ENCODE measurements around the gene TMEM191C.
"Not testable (repeated sequence)": the region's sequence is repeated elsewhere in the genome, so short reads cannot be mapped to it uniquely, and the experiment has no call there.

The TMEM191C gene

GRCh38 chr22:21467337-21468193 is at the start of gene TMEM191C:
TMEM191C (plus strand) TSS chr22:21467387; CDS start chr22:21467460, 73 bp downstream.
- peak within 1 kb of the TSS; percentile 40 for H3K4me3 ChIP-seq (ENCODE audit: low read length)
- H3K4me1 ChIP-seq (ENCODE audit: control insufficient read depth, insufficient read depth, low read length); H3K27ac ChIP-seq (ENCODE audit: low read depth, low read length); H3K27me3 ChIP-seq (ENCODE audit: control insufficient read depth, insufficient read depth, low read length); H3K9ac ChIP-seq (ENCODE audit: low read length); H3K36me3 ChIP-seq (ENCODE audit: control insufficient read depth, insufficient read depth, low read length): not testable (repeated sequence)

- H3K4me1 ChIP-seq (ENCODE audit: control insufficient read depth, insufficient read depth, low read length); H3K27ac ChIP-seq (ENCODE audit: low read depth, low read length); H3K4me3 ChIP-seq (ENCODE audit: low read length); H3K36me3 ChIP-seq (ENCODE audit: control insufficient read depth, insufficient read depth, low read length); H3K9ac ChIP-seq (ENCODE audit: low read length); H3K27me3 ChIP-seq (ENCODE audit: control insufficient read depth, insufficient read depth, low read length): not testable (repeated sequence)
Measured at GRCh38 chr22:21417853-21418252, 49.3 kb upstream of the TMEM191C start.

- not testable (repeated sequence) for H3K9ac ChIP-seq (ENCODE audit: low read length); H3K27ac ChIP-seq (ENCODE audit: low read depth, low read length); H3K27me3 ChIP-seq (ENCODE audit: control insufficient read depth, insufficient read depth, low read length); H3K4me3 ChIP-seq (ENCODE audit: low read length); H3K36me3 ChIP-seq (ENCODE audit: control insufficient read depth, insufficient read depth, low read length); H3K4me1 ChIP-seq (ENCODE audit: control insufficient read depth, insufficient read depth, low read length)
Measured at GRCh38 chr22:21418974-21419638, 48.1 kb upstream of the TMEM191C start.

GRCh38 chr22:21420180-21420763 is 46.9 kb upstream of the TMEM191C start:
- not testable (repeated sequence) for H3K27me3 ChIP-seq (ENCODE audit: control insufficient read depth, insufficient read depth, low read length); H3K4me1 ChIP-seq (ENCODE audit: control insufficient read depth, insufficient read depth, low read length); H3K9ac ChIP-seq (ENCODE audit: low read length); H3K36me3 ChIP-seq (ENCODE audit: control insufficient read depth, insufficient read depth, low read length); H3K27ac ChIP-seq (ENCODE audit: low read depth, low read length); H3K4me3 ChIP-seq (ENCODE audit: low read length)

GRCh38 chr22:21424084-21424709 is 43.0 kb upstream of the TMEM191C start:
- not testable (repeated sequence) for H3K36me3 ChIP-seq (ENCODE audit: control insufficient read depth, insufficient read depth, low read length); H3K27me3 ChIP-seq (ENCODE audit: control insufficient read depth, insufficient read depth, low read length); H3K4me3 ChIP-seq (ENCODE audit: low read length); H3K27ac ChIP-seq (ENCODE audit: low read depth, low read length); H3K4me1 ChIP-seq (ENCODE audit: control insufficient read depth, insufficient read depth, low read length); H3K9ac ChIP-seq (ENCODE audit: low read length)

GRCh38 chr22:21434378-21435233 is 32.6 kb upstream of the TMEM191C start:
- not testable (repeated sequence) for H3K4me3 ChIP-seq (ENCODE audit: low read length); H3K36me3 ChIP-seq (ENCODE audit: control insufficient read depth, insufficient read depth, low read length); H3K27ac ChIP-seq (ENCODE audit: low read depth, low read length); H3K4me1 ChIP-seq (ENCODE audit: control insufficient read depth, insufficient read depth, low read length); H3K27me3 ChIP-seq (ENCODE audit: control insufficient read depth, insufficient read depth, low read length); H3K9ac ChIP-seq (ENCODE audit: low read length)

GRCh38 chr22:21435998-21436810 is 31.0 kb upstream of the TMEM191C start:
- H3K4me1 ChIP-seq (ENCODE audit: control insufficient read depth, insufficient read depth, low read length); H3K9ac ChIP-seq (ENCODE audit: low read length); H3K27ac ChIP-seq (ENCODE audit: low read depth, low read length); H3K36me3 ChIP-seq (ENCODE audit: control insufficient read depth, insufficient read depth, low read length); H3K4me3 ChIP-seq (ENCODE audit: low read length); H3K27me3 ChIP-seq (ENCODE audit: control insufficient read depth, insufficient read depth, low read length): not testable (repeated sequence)

- H3K27ac ChIP-seq (ENCODE audit: low read depth, low read length); H3K4me3 ChIP-seq (ENCODE audit: low read length); H3K9ac ChIP-seq (ENCODE audit: low read length); H3K27me3 ChIP-seq (ENCODE audit: control insufficient read depth, insufficient read depth, low read length); H3K36me3 ChIP-seq (ENCODE audit: control insufficient read depth, insufficient read depth, low read length); H3K4me1 ChIP-seq (ENCODE audit: control insufficient read depth, insufficient read depth, low read length): not testable (repeated sequence)
Measured at GRCh38 chr22:21438013-21438412, 29.2 kb upstream of the TMEM191C start.

- not testable (repeated sequence) for H3K4me3 ChIP-seq (ENCODE audit: low read length); H3K27me3 ChIP-seq (ENCODE audit: control insufficient read depth, insufficient read depth, low read length); H3K4me1 ChIP-seq (ENCODE audit: control insufficient read depth, insufficient read depth, low read length); H3K9ac ChIP-seq (ENCODE audit: low read length); H3K36me3 ChIP-seq (ENCODE audit: control insufficient read depth, insufficient read depth, low read length); H3K27ac ChIP-seq (ENCODE audit: low read depth, low read length)
Measured at GRCh38 chr22:21440018-21440636, 27.1 kb upstream of the TMEM191C start.

- H3K4me1 ChIP-seq (ENCODE audit: control insufficient read depth, insufficient read depth, low read length); H3K4me3 ChIP-seq (ENCODE audit: low read length); H3K27ac ChIP-seq (ENCODE audit: low read depth, low read length); H3K9ac ChIP-seq (ENCODE audit: low read length); H3K27me3 ChIP-seq (ENCODE audit: control insufficient read depth, insufficient read depth, low read length): not testable (repeated sequence)
- peaks cover 11% of the 10 kb centered on the region for H3K36me3 ChIP-seq (ENCODE audit: control insufficient read depth, insufficient read depth, low read length)
Measured at GRCh38 chr22:21440676-21441075, 26.5 kb upstream of the TMEM191C start.

- H3K9ac ChIP-seq (ENCODE audit: low read length); H3K4me3 ChIP-seq (ENCODE audit: low read length); H3K4me1 ChIP-seq (ENCODE audit: control insufficient read depth, insufficient read depth, low read length); H3K27ac ChIP-seq (ENCODE audit: low read depth, low read length); H3K27me3 ChIP-seq (ENCODE audit: control insufficient read depth, insufficient read depth, low read length): not testable (repeated sequence)
- H3K36me3 ChIP-seq (ENCODE audit: control insufficient read depth, insufficient read depth, low read length) = peaks cover 15% of the 10 kb centered on the region
Measured at GRCh38 chr22:21441170-21441569, 26.0 kb upstream of the TMEM191C start.

Data from rectal smooth muscle tissue (tissue), 1 donor.